Mucosa of stomach (tissue), 1 donor: ENCODE results near the gene ASB6.

Experiments
- H3K27me3 ChIP-seq: one replicate; pipeline ENCODE4 v1.7.0; 2013; ENCODE audit warnings: mild to moderate bottlenecking, low read length; ENCODE audit not compliant: control insufficient read depth, insufficient read depth
- H3K36me3 ChIP-seq: one replicate; pipeline ENCODE4 v1.7.0; 2013; ENCODE audit warnings: low read length; ENCODE audit not compliant: control insufficient read depth, insufficient read depth
- H3K4me1 ChIP-seq: one replicate; pipeline ENCODE4 v1.7.0; 2013; ENCODE audit warnings: mild to moderate bottlenecking, low read length; ENCODE audit not compliant: control insufficient read depth, insufficient read depth
- H3K4me3 ChIP-seq: one replicate; pipeline ENCODE4 v1.7.0; 2013; ENCODE audit warnings: low read length
- H3K9ac ChIP-seq: one replicate; pipeline ENCODE4 v1.7.0; 2013; ENCODE audit warnings: mild to moderate bottlenecking, low read length, moderate library complexity
- H3K9me3 ChIP-seq: one replicate; pipeline ENCODE4 v1.7.0; 2013; ENCODE audit warnings: mild to moderate bottlenecking, low read length, moderate library complexity; ENCODE audit not compliant: control insufficient read depth
- donor health status: Pancreatic carcinoma.

Gene ASB6

GRCh38 chr9:129617167-129617566, 24.8 kb downstream of the ASB6 start:
- H3K4me3 ChIP-seq = no peak overlapping the region
- no peaks in the 10 kb centered on the region for H3K27me3 ChIP-seq
- no peaks in the 10 kb centered on the region for H3K36me3 ChIP-seq
- H3K9me3 ChIP-seq = no peaks in the 10 kb centered on the region
- peaks cover 27% of the 10 kb centered on the region for H3K4me1 ChIP-seq
- no peak overlapping the region for H3K9ac ChIP-seq

DNA sequence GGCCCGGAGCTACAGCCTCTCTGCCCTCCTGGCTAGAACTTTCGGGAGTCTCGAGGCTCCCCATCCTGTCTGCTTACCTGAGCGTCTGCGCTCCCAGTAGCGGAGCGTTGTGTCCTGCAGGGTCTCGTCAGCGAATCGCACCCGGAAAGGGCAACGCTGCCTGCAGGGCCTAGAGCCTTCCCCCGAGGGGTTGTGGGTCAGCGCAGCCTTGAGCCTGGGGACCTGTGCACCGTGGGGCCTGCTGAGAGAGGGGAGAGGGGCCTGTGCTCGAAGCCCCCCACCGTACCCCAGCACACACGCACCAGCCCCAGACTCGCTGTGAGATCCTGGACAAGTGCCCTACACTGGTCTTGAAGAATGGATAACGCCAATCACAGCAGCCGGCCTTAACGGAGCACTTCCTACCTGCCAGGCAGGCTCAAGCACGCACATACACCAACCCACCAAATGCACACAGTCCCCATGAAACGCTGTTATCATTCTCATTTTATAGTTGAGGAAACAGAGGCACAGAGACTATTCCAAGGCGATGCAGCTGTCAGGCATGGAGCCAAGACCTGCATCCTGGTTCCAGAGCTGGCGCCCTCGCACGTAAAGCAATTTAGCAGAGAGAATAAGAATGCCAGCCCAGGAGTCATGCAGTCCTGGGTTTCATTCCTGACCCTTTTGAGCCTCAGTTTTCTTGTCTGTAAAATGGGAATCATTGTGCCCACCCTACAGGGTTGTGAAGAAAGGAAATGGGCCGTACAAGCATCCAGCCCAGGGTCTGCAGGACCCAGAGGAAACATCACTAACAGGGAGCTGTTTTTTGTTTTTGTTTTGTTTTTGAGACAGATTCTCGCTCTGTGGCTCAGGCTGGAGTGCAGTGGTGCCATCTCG, 26.3 kb downstream of the ASB6 start:
- Histone ChIP-seq H3K9me3 (no peaks in the 10 kb centered on the region), H3K9ac (no peak overlapping the region), H3K4me3 (no peak overlapping the region), H3K27me3 (no peaks in the 10 kb centered on the region), H3K36me3 (no peaks in the 10 kb centered on the region), H3K4me1 (peaks cover 42% of the 10 kb centered on the region)

- H3K27me3 ChIP-seq = no peaks in the 10 kb centered on the region
- H3K9me3 ChIP-seq = no peaks in the 10 kb centered on the region
- no peak overlapping the region for H3K9ac ChIP-seq
- H3K4me1 ChIP-seq = peaks cover 43% of the 10 kb centered on the region
- no peaks in the 10 kb centered on the region for H3K36me3 ChIP-seq
- no peak overlapping the region for H3K4me3 ChIP-seq
Observed at GRCh38 chr9:129614932-129615331, 27.0 kb downstream of the ASB6 start.

DNA sequence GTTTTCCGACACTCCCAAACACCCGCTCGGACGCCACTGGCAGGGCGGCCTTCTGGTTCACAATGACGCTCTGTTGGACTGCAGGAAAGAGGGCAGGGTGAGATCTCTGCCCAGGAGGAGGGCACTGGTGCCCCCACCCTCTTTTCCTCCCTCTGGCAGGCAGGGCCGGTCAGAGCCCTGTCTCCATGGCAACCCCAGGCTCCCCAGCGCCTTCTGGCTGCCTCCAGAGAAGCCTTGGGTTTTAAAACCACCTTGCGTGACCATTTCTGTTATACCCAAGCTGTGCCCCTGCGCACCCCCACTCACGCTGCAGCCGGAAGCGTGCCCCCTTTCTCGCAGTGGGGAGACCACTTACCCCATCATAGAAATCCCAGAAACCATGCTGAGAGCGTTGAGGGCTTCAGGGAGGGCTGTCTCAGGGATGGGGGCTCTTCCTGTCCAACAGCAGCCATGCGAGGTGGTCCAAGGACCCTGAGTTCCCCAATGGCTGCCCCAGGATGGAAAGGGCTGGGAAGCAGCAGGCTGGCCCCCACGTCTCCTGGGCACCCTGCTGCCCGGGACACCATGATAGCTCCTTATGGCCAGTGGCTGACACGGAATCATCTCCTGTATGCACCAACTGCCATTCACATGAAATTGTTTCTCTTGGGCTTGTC, 28.3 kb downstream of the ASB6 start:
- no peaks in the 10 kb centered on the region for H3K27me3 ChIP-seq
- H3K4me1 ChIP-seq = peaks cover 44% of the 10 kb centered on the region
- H3K9ac ChIP-seq = no peak overlapping the region
- H3K4me3 ChIP-seq = no peak overlapping the region
- H3K9me3 ChIP-seq = no peaks in the 10 kb centered on the region
- no peaks in the 10 kb centered on the region for H3K36me3 ChIP-seq

GRCh38 chr9:129612815-129613519, 29.0 kb downstream of the ASB6 start:
- no peaks in the 10 kb centered on the region for H3K27me3 ChIP-seq
- peak overlapping the region; percentile 12 for H3K9ac ChIP-seq

GRCh38 chr9:129612123-129612522, 29.8 kb downstream of the ASB6 start:
- Histone ChIP-seq H3K36me3 (no peaks in the 10 kb centered on the region), H3K4me1 (peaks cover 58% of the 10 kb centered on the region)

More at GRCh38 chr9:129612815-129613519, 29.0 kb downstream of the ASB6 start:
- H3K36me3 ChIP-seq = no peaks in the 10 kb centered on the region
- no peak overlapping the region for H3K4me3 ChIP-seq
- peaks cover 50% of the 10 kb centered on the region for H3K4me1 ChIP-seq
- no peaks in the 10 kb centered on the region for H3K9me3 ChIP-seq

DNA sequence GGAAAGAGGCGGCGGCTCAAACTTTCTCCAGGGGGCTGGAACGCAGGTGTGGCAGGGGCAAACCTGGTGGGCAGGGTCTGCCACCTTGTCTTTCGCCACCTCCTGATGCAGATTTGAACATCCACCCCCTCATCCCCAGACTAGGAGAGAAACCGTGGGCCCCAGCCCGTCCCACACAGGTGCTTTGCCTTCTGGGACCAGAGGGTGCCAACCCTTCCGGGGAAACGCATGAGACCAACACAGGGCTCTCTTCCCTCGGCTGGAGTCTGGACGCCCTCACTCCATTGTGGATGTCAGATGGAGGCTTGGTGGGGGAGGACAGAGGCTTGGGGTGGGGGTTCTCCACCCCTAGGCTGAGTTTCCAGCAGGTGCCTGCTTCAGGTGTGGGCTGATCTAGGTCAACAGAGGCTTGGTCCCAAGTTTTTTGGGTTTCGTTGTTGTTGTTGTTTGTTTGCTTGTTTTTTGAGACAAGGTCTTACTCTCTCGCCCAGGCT, 30.6 kb downstream of the ASB6 start:
- no peaks in the 10 kb centered on the region for H3K36me3 ChIP-seq
- no peaks in the 10 kb centered on the region for H3K27me3 ChIP-seq
- H3K4me3 ChIP-seq = no peak overlapping the region
- H3K9me3 ChIP-seq = no peaks in the 10 kb centered on the region
- peaks cover 65% of the 10 kb centered on the region for H3K4me1 ChIP-seq
- H3K9ac ChIP-seq = peak overlapping the region; percentile 79

More at GRCh38 chr9:129612123-129612522, 29.8 kb downstream of the ASB6 start:
- Histone ChIP-seq H3K9me3 (no peaks in the 10 kb centered on the region), H3K4me3 (no peak overlapping the region), H3K9ac (no peak overlapping the region), H3K27me3 (no peaks in the 10 kb centered on the region)

DNA sequence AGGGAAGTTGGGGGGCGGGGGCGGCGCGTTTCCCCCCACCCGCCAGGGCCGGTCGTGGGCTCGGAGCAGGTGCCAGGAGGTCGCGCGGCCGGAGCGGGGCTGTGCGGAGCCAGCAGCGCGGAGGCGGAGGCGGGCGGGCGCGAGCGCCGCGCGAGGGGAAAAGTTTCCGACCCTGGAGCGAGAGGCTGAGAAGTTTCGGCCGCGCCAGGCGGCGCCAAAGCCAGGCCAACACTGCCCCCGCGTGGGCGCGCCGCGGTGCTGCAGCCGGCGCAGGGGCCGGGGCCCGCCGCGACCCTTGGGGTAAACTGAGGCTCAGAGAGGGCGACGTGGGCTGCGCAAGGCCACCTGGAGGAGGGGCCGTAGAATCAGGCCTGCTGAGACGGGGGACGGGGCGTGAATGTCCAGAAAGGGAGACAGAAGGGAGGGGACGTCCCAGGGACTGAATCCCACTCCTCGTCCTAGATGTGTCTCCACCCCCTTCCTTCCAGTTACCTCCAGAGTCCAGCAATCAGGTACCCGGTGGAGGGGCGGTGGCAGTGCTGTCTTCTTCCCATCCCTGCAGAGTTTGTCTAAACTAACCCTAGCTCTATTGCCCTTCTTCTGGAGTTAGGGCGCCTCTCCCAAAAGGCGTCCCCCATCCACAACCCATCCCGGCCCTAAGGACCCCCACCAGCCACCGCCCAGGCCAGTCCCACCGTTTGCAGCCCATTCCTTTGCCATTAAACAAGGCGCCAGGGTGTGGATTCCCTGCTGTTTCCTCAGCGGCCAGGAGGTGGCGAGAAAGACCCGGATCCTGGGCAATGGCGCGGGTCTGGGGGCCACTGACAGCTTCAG, 31.3 kb downstream of the ASB6 start:
- H3K4me3 ChIP-seq = peak overlapping the region; percentile 60
- H3K27me3 ChIP-seq = no peaks in the 10 kb centered on the region
- H3K9ac ChIP-seq = peak overlapping the region; percentile 79
- peaks cover 65% of the 10 kb centered on the region for H3K4me1 ChIP-seq
- no peaks in the 10 kb centered on the region for H3K36me3 ChIP-seq
- no peaks in the 10 kb centered on the region for H3K9me3 ChIP-seq

GRCh38 chr9:129610213-129610472, 31.8 kb downstream of the ASB6 start:
- Histone ChIP-seq H3K9ac (peak overlapping the region; percentile 79), H3K36me3 (no peaks in the 10 kb centered on the region), H3K9me3 (no peaks in the 10 kb centered on the region), H3K27me3 (no peaks in the 10 kb centered on the region), H3K4me1 (peaks cover 65% of the 10 kb centered on the region), H3K4me3 (peak overlapping the region; percentile 60)

- no peak overlapping the region for H3K4me3 ChIP-seq
- H3K27me3 ChIP-seq = no peaks in the 10 kb centered on the region
- peak overlapping the region; percentile 87 for H3K9ac ChIP-seq
- no peaks in the 10 kb centered on the region for H3K36me3 ChIP-seq
- H3K9me3 ChIP-seq = no peaks in the 10 kb centered on the region
- H3K4me1 ChIP-seq = peaks cover 65% of the 10 kb centered on the region
Observed at GRCh38 chr9:129609486-129610212, 32.3 kb downstream of the ASB6 start.
